ENCODE results near the gene IL3.

IL3 gene

GRCh38 chr5:132060501-132061161, at the start of gene IL3:
Gene IL3 (plus strand): TSS chr5:132060655. CDS start chr5:132060707, 52 bp downstream.
- DNase-seq, result no peak

- DNase-seq, result no peak
Measured at GRCh38 chr5:132010989-132011621, 49.4 kb upstream of the IL3 start.

- no peak for DNase-seq
Measured at GRCh38 chr5:132011622-132012343, 48.7 kb upstream of the IL3 start, which contains the start of gene ACSL6. Gene ACSL6 (minus strand): TSS chr5:132011658. CDS start chr5:132011553, 105 bp downstream.

- DNase-seq, result peak; percentile 45
Measured at GRCh38 chr5:132012371-132013005, 48.0 kb upstream of the IL3 start.

GRCh38 chr5:132013006-132013689, 47.3 kb upstream of the IL3 start:
- no peak for DNase-seq

- no peak for DNase-seq
Measured at GRCh38 chr5:132013711-132014110, 46.7 kb upstream of the IL3 start.

- DNase-seq, result no peak
Measured at GRCh38 chr5:132016721-132017250, 43.7 kb upstream of the IL3 start.

- no peak for DNase-seq
Measured at GRCh38 chr5:132017316-132017715, 43.1 kb upstream of the IL3 start.

GRCh38 chr5:132017738-132018625, 42.5 kb upstream of the IL3 start:
- DNase-seq, result no peak

GRCh38 chr5:132019337-132019736, 41.1 kb upstream of the IL3 start:
- DNase-seq, result no peak

- DNase-seq, result no peak
Measured at GRCh38 chr5:132019857-132020555, 40.4 kb upstream of the IL3 start.

- DNase-seq, result peak; percentile 38
Measured at GRCh38 chr5:132020568-132021339, 39.7 kb upstream of the IL3 start.

GRCh38 chr5:132021654-132022053, 38.8 kb upstream of the IL3 start:
- no peak for DNase-seq

- DNase-seq, result no peak
Measured at GRCh38 chr5:132022737-132023136, 37.7 kb upstream of the IL3 start.

GRCh38 chr5:132023258-132024116, 37.0 kb upstream of the IL3 start:
- DNase-seq, result no peak

- no peak for DNase-seq
Measured at GRCh38 chr5:132024117-132024435, 36.4 kb upstream of the IL3 start.

GRCh38 chr5:132024789-132025402, 35.6 kb upstream of the IL3 start:
- DNase-seq, result no peak

- no peak for DNase-seq
Measured at GRCh38 chr5:132025403-132025971, 35.0 kb upstream of the IL3 start.

All from EL (cell line).